Stimulated activated CD8-positive, alpha-beta memory T cell treated with anti-CD3 and anti-CD28 coated beads, Interleukin-12 subunit alpha, Interleukin-12 subunit beta, amount 100 ng/mL, for 1 hour (primary cell): ENCODE measurements around the gene UVRAG.
"Not testable (repeated sequence)": the region's sequence is repeated elsewhere in the genome, so short reads cannot be mapped to it uniquely, and the experiment has no call there.

Source experiments
- DNase-seq: peaks from one replicate; pipeline ENCODE4 v3.0.0-alpha.2; 2020; ENCODE audit warnings: low read depth

UVRAG gene

DNA sequence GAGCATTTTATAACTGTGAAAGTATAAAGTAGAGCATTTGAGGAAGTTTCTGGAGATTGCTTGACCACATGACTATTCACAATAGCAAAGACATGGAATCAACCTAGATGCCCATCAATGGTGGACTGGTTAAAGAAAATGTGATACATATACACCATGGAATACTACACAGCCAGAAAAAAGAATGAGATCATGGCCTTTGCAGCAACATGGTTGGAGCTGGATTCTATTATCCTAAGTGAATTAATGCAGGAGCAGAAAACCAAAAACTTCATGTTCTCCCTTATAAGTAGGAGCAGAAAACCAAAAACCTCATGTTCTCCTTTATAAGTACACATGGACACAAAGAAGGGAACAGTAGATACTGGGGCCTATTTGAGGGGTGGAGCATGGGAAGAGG, 30.3 kb downstream of the UVRAG start:
- DNase-seq = no peak

- no peak for DNase-seq
These were observed 34.9 kb downstream of the UVRAG start for GRCh38 chr11:75849894-75850293.

GRCh38 chr11:75850787-75851186, 35.8 kb downstream of the UVRAG start:
- no peak for DNase-seq

GRCh38 chr11:75851203-75851602, 36.2 kb downstream of the UVRAG start:
- no peak for DNase-seq

- no peak for DNase-seq
These were observed 37.5 kb downstream of the UVRAG start for GRCh38 chr11:75852406-75853017.

DNA sequence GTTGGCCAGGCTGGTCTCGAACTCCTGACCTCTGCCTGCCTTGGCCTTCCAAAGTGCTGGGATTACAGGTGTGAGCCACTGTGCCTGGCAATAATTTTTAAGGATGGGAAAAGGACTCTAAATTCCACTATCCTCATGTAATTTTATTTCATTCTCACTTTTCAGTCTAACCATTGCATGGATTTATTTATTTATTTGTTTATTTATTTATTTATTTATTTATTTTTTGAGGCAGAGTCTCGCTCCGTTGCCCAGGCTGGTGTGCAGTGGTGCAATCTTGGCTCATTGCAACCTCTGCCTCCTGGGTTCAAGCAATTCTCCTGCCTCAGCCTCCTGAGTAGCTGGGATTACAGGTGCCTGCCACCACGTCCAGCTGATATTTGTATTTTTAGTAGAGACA, 38.6 kb downstream of the UVRAG start:
- DNase-seq = not testable (repeated sequence)

- no peak for DNase-seq
These were observed 39.0 kb downstream of the UVRAG start for GRCh38 chr11:75853971-75854370.

DNA sequence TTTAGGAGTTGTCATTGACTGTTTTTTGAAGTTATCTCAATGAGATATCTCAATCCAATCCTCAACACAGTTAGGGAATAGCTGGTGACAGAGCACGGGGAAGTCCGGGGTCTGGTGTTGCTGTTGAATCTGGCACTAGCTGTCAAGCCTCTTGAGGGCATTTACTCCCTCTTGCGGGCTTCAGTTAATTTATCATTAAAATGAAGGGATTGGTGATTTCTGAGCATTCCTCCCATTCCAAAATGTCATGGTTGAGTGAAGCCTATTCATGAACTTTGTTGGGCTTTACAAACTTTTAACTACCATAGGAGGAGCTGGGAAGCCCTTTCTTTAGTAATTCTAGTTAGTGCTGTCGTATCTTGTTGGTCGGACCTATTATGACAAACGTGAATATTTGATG, 40.2 kb downstream of the UVRAG start:
- no peak for DNase-seq

DNA sequence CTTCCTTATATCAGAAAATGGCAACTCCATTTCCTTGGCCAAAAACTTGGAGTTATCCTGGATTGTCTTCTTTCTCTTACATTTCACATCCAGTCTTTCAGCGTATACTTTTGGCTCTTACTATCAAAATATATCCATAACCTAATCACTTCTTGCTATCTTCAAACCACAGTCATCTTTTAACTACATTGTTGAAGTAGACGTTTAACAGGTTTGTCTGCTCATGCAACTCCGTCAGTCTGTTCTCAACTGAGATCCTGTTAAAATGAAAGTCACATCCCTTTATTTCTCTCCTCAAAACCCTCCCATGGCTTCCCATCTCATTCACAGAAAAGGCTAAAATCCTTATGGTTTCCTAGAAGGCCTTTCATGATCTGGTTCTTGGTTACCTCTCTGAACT, 41.9 kb downstream of the UVRAG start:
- DNase-seq = no peak

DNA sequence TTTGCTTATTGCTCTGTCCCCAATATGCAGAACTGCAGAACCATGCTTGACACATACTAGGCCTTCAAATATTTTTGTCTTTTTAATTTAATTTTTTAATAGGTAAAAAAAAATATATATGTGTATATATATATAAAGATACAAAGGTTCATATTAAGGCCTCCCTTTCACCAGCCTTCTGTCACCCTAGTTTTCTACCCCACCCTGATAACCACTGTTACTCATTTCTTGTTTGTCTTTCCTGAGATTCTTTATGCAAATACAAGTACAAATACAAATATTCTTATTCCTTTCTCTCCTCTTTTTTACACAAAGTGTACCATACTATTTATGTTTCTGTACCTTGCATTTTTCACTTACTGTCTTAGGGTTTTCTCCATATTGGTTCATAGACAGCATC, 43.0 kb downstream of the UVRAG start:
- no peak for DNase-seq

- DNase-seq = no peak
These were observed 43.6 kb downstream of the UVRAG start for GRCh38 chr11:75858613-75859012.

DNA sequence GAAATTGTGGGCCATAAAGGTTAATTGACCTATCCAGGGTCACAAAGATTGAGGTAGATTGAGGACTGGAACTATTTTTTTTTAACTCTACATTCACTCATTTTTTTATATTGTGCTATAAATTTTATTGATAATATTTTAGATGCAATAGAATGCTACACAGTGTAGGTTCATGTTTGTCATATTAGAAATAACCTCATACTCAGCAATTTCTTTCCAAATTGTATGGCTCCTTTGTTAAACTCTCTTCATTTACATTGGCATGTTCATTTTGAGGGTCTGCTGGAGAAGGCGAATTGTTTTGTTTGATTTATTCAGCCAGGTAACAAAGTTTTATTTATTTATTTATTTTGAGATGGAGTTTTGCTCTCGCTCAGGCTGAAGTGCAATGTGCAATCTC, 44.6 kb downstream of the UVRAG start:
- DNase-seq = no peak

DNA sequence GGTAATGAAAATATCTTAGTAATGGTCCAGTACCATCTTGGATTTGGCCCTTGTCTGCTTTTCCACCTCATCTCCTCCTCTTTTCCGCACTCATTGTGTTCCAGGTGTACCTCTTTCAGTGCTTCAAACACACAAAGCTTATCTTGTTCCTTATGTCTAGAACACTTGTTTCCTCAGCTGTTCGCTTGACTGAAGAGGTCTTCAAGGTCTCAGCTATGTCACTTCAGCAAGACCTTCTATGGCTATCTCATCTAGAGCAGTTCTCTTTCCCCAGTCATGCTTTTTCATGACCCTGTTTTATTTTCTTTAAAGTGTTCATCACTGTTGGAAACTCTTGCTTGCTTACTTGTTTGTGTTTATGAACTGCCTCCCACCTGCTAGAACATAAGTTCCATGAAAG, 47.4 kb downstream of the UVRAG start:
- no peak for DNase-seq

- DNase-seq = peak; percentile 37
These were observed 52.9 kb downstream of the UVRAG start for GRCh38 chr11:75867778-75868374.

GRCh38 chr11:75868990-75869389, 54.0 kb downstream of the UVRAG start:
- no peak for DNase-seq

- DNase-seq = no peak
These were observed 54.8 kb downstream of the UVRAG start for GRCh38 chr11:75869661-75870455.

DNA sequence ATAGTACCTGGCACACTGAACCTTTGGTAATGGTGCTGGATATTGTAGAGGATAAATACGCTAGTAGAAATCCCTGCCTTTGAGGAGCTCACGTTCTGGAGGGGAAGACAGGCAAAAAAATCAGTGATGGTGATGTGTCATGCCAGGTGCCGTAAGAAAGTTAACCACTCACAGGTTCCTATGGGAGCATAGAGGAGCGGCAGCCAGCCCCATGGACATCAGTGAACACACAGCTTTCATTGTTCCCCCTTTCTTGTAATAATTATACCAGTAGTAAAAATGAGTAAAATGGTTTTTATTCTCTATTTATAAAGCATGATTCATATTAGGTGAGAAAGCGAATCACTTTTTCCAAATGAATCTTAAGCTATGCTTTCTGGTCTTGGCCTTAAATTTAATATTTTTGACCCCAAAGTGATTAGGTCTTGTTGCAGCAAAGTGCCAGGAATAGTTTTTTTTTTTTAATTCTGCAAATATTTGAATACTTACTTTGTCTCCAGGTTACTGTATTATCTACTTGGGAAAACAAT, 57.9 kb downstream of the UVRAG start:
- DNase-seq = no peak

- DNase-seq = no peak
These were observed 58.6 kb downstream of the UVRAG start for GRCh38 chr11:75873417-75874221.

DNA sequence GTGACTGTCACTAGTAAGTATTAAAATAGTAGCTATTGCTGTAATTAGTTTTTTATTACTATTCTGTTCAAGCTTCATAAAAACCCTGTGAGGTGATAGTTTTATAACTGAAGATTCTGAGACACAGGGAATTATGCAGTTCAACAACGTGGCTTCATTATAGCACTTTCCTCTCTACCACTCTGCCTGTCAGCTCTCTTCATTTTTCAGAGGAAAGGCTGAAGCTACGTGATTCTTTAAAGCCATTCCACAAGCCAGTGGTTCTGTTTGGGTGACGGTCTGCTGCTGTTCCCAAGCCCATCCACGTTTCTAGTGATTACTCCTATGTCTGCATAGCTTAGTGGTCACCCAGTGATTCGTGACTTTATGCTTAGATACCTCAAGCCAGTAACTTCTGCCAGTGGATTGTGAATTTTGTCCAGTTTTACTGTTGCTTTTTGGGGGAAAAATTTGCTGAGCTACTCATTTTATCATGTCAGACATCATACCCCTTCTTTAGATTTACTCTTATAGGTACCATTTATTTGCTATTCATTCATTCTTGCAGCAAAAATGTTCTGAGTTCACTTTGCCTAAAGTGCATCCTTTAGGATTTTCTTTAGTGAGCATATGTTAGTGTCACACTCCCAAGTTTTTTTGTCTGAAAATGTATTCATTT, 59.8 kb downstream of the UVRAG start:
- DNase-seq = no peak

DNA sequence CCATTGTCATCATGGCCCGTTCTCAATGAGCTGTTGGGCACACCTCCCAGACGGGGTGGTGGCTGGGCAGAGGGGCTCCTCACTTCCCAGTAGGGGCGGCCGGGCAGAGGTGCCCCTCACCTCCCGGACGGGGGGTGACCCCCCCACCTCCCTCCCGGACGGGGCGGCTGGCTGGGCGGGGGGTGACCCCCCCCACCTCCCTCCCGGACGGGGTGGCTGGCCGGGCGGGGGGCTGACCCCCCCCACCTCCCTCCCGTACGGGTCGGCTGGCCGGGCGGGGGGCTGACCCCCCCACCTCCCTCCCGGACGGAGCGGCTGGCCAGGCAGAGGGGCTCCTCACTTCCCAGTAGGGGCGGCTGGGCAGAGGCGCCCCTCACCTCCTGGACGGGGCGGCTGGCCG, 62.3 kb downstream of the UVRAG start:
- DNase-seq = not testable (repeated sequence)

DNA sequence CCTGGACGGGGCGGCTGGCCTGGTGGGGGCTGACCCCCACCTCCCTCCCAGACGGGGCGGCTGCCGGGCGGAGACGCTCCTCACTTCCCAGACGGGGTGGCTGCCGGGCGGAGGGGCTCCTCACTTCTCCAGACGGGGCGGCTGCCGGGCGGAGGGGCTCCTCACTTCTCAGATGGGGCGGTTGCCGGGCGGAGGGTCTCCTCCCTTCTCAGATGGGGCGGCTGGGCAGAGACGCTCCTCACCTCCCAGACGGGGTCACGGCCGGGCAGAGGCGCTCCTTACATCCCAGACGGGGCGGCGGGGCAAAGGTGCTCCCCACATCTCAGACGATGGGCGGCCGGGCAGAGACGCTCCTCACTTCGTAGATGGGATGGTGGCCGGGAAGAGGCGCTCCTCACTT, 62.9 kb downstream of the UVRAG start:
- not testable (repeated sequence) for DNase-seq

DNA sequence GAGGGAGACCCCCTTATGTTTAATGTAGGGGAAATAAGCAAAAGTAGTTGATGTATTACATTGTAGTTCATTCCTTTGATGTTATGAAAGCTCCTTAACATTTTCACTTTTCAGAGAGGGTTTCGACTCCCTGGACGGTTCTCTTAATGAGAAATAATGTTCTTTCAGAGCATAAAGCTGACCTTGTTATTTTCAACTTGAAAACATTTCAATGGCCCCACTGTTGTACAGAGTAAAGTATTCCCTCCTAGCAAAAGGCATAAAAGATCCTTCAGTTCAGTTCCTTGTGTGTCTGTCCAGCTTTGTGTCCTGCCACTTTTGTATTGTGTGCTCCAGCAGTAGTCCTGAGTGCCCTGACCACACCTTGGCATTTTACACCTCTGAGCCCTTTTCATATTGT, 63.9 kb downstream of the UVRAG start:
- DNase-seq = no peak
